ENCODE measurements around the gene TMX3.

DNA sequence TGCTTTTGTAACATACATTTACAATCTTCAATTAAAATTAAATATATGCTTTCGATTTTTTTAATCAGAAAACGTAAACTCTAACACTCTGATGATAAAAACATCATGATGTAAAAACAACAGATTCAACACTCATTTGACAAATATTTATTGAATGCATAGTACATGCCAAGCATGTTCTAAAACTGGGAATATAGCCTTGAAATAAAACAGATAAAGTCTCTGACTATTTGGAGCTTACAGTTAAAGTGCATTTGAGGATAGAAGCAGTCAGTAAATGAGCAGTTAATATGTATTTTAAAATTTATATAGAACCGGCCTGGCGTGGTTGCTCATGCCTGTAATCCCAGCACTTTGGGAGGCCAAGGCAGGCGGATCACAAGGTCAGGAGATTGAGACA lies 47.8 kb downstream of the TMX3 start:
- TF ChIP-seq YY1 (IDR thresholded peaks at IDR 0.05; ENCODE audit: insufficient read depth, insufficient read length) (no peak), ZNF274 (IDR thresholded peaks at IDR 0.05; ENCODE audit: low read depth, low read length) (no peak), SUZ12 (IDR thresholded peaks at IDR 0.05; ENCODE audit: extremely low read depth, insufficient read depth, insufficient read length) (no peak)
